ENCODE data around the gene ERC2.

Gene ERC2

GRCh38 chr3:55749036-55749435 lies 719.2 kb downstream of the ERC2 start:
- H3K4me3 ChIP-seq (ENCODE audit: low read length) = no peak overlapping the region
- TF ChIP-seq CTCF (conservative IDR thresholded peaks at IDR 0.05; ENCODE audit: low read length) = no peak
- no peak for DNase-seq (ENCODE audit: low read depth)

GRCh38 chr3:55746808-55747413 lies 721.4 kb downstream of the ERC2 start:
- no peak overlapping the region for H3K4me3 ChIP-seq (ENCODE audit: low read length)
- DNase-seq (ENCODE audit: low read depth) = peak; percentile 32
- TF ChIP-seq CTCF (conservative IDR thresholded peaks at IDR 0.05; ENCODE audit: low read length) = peak; percentile 63

- DNase-seq (ENCODE audit: low read depth) = no peak
- no peak overlapping the region for H3K4me3 ChIP-seq (ENCODE audit: low read length)
- no peak for TF ChIP-seq CTCF (conservative IDR thresholded peaks at IDR 0.05; ENCODE audit: low read length)
Measured at GRCh38 chr3:55742832-55743136, 725.5 kb downstream of the ERC2 start.

GRCh38 chr3:55742022-55742831 lies 726.0 kb downstream of the ERC2 start:
- no peak overlapping the region for H3K4me3 ChIP-seq (ENCODE audit: low read length)
- peak; percentile 59 for DNase-seq (ENCODE audit: low read depth)
- TF ChIP-seq CTCF (conservative IDR thresholded peaks at IDR 0.05; ENCODE audit: low read length) = no peak

GRCh38 chr3:55737186-55737585 lies 731.1 kb downstream of the ERC2 start:
- TF ChIP-seq CTCF (conservative IDR thresholded peaks at IDR 0.05; ENCODE audit: low read length) = no peak
- no peak overlapping the region for H3K4me3 ChIP-seq (ENCODE audit: low read length)
- no peak for DNase-seq (ENCODE audit: low read depth)

GRCh38 chr3:55735976-55736375 lies 732.3 kb downstream of the ERC2 start:
- no peak overlapping the region for H3K4me3 ChIP-seq (ENCODE audit: low read length)
- DNase-seq (ENCODE audit: low read depth) = peak; percentile 33
- TF ChIP-seq CTCF (conservative IDR thresholded peaks at IDR 0.05; ENCODE audit: low read length) = no peak

GRCh38 chr3:55731741-55732140 lies 736.5 kb downstream of the ERC2 start:
- DNase-seq (ENCODE audit: low read depth) = no peak
- no peak for TF ChIP-seq CTCF (conservative IDR thresholded peaks at IDR 0.05; ENCODE audit: low read length)
- no peak overlapping the region for H3K4me3 ChIP-seq (ENCODE audit: low read length)
